HPDE6-E6E7 (cell line): ENCODE data around the gene GFRA4.
"Not testable (repeated sequence)": the region's sequence is repeated elsewhere in the genome, so short reads cannot be mapped to it uniquely, and the experiment has no call there.

ENCODE experiments used
- DNase-seq: peaks from one replicate; pipeline ENCODE4 v3.0.0; 2011; ENCODE audit warnings: missing footprints; ENCODE audit errors: extremely low spot score

GFRA4 gene

GRCh38 chr20:3615171-3615840, 47.9 kb downstream of the GFRA4 start:
- not testable (repeated sequence) for DNase-seq

- no peak for DNase-seq
Observed at GRCh38 chr20:3614466-3614865, 48.7 kb downstream of the GFRA4 start.

- no peak for DNase-seq
Observed at GRCh38 chr20:3613821-3614440, 49.3 kb downstream of the GFRA4 start.

- no peak for DNase-seq
Observed at GRCh38 chr20:3612795-3613572, 50.2 kb downstream of the GFRA4 start.

GRCh38 chr20:3611901-3612300, 51.3 kb downstream of the GFRA4 start:
- DNase-seq: no peak
